T-helper 1 cell (primary cell): ENCODE data around the gene GPAM.

Experiments used
- DNase-seq, 5 donors: peaks; one replicate each; pipeline ENCODE4 v3.0.0-alpha.2; 2012 to 2020

The GPAM gene

GRCh38 chr10:112176543-112176942 is 7.0 kb downstream of the GPAM start:
- DNase-seq = no peak

DNA sequence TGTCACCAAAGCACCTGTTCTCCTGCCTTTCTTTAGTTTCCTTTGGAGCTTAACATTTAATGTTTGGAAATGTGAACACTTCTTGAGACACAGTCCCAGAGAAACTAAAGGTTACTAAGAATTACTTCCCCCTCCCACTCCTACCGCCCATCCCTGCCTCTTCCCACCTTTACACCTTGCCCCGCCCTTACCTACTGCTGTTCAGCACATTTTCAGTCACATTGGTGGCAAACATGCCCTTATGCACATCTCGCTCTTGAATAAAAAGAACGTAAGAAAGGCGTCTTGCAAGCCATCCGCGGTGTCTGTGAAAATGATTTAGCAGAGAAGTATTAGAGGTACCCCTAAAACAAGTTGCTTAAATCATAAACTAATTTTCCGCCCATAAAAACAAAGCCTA is 8.2 kb downstream of the GPAM start:
- DNase-seq = no peak

DNA sequence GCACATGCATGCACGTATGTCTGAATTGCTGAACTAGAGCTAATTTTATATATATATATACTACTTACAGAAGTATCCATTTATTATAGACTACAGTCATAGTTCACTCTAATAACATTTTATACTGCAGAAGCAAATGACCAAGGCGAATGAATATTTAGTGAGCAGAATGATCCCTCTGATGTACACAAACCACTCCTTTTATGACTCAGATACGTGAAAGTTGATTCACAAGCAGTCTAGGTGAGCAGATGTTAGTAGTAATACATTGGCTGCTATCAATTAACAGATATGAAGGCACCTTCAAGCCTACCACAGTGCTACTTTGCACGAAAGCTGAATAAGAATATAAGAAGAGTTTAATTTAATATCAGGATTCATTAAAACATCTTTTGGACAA is 10.4 kb downstream of the GPAM start:
- DNase-seq = no peak

GRCh38 chr10:112168733-112169132 is 14.8 kb downstream of the GPAM start:
- no peak for DNase-seq

DNA sequence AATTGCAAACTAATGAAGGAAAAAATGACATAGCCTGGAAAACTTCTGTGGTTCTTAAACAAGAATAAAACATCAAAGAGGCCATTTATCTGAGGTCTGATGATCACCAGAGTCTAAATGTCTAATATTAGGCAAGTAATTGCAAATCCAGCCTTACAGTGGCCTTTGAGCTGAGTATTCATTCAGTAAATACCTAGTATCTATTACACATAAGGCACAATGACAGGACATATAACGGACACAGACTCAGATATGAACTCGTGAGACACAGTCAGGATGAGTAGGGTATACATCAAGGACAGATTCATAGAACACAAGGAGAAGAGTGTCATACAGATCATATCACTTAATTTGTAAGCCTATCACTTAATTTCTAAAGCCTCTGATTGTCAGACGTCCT is 16.8 kb downstream of the GPAM start:
- no peak for DNase-seq

DNA sequence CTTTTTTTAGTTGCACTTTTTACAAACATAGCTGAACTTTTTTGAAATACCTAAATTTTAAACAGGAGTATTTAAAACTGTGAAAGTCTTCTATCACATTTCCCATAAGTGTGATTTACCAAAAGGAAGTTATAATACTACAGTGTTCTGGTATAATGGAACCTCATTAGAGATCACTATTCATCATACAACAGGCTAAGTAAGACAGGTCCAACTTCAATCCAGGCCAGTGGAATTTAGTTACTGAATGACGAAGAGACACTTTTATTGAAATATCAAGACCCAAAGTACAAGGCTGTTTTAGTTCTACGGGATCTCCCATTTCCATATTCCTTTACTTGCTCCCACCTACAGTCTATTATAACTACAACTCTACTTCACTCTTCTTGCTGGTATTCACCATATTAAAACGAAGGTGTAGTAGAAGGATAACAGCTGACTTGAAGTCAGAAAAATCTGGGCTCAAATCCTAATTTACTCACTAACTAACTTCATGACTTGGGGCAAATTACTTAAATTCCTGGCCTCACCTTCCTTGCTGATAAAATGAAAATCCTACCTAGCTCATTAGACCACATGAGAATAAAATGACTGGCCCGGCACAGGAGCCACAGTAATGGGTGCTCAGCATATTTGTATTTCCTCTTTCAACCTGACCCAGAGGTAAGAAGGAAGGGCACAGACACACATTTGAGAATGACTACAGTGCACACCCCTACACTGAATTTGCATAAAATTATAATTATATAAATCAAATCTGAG is 21.6 kb downstream of the GPAM start:
- no peak for DNase-seq

DNA sequence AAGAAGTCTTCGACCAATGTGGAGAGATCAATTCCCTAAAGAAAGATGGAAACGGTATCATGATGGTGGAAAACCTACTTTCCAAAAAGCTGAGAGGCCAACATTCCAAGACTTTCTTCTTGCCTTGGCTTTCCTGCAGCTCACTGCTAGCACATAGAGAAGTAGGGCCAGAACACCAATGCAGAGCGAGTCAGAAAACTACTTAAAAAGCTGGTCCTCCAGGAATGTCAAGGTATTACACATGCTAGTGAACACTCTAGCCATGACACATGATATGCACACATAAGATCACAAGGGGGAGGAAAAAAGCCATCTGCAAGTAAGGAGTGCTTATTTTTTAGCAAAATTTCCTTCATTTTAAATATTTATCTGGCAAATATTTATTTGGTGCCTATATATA is 22.7 kb downstream of the GPAM start:
- no peak for DNase-seq

- DNase-seq = no peak
Observed at GRCh38 chr10:112159469-112159868, 24.1 kb downstream of the GPAM start.

- DNase-seq = no peak
Observed at GRCh38 chr10:112151524-112152039, 32.0 kb downstream of the GPAM start.

- no peak for DNase-seq
Observed at GRCh38 chr10:112148331-112148730, 35.2 kb downstream of the GPAM start.

DNA sequence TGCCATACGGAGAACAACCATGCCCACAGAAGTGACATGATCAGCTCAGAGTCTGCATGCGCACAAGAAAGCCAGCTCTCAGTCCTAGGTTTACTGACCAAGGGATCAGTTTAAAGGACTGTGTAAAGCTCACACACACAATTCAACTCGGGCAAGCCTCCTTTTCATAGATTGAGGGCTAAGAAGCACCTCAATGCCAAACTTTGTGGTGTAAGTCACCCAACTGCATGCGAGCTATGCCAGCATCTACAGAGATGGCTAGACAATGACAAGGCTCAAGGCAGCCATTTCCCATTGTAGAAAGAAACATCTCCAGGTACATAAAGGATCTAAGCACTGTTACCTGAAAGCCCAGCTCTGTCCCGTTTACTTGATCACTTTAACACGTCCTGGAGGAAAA is 36.8 kb downstream of the GPAM start:
- no peak for DNase-seq

GRCh38 chr10:112145263-112145662 is 38.3 kb downstream of the GPAM start:
- no peak for DNase-seq

DNA sequence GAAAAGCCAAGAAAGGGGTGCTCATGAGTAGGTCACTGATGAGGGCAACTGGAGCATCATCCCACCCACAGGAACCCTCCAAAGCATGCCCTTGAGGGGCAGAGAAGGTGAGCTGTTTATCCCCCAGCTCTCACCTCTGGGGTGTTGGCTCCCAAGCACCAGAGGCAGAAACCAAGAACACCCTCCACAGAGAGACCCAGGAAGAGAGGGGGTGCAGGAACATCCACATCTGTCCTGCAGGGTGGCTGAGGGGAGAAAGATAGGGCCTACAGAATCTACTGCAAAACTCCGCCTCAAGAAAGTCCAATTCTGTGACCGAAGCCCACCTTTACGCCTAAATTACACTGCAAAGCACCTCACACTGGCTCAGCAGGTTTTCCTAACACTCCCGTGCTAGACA is 40.1 kb downstream of the GPAM start:
- DNase-seq = no peak

- DNase-seq = no peak
Observed at GRCh38 chr10:112141292-112141691, 42.3 kb downstream of the GPAM start.

DNA sequence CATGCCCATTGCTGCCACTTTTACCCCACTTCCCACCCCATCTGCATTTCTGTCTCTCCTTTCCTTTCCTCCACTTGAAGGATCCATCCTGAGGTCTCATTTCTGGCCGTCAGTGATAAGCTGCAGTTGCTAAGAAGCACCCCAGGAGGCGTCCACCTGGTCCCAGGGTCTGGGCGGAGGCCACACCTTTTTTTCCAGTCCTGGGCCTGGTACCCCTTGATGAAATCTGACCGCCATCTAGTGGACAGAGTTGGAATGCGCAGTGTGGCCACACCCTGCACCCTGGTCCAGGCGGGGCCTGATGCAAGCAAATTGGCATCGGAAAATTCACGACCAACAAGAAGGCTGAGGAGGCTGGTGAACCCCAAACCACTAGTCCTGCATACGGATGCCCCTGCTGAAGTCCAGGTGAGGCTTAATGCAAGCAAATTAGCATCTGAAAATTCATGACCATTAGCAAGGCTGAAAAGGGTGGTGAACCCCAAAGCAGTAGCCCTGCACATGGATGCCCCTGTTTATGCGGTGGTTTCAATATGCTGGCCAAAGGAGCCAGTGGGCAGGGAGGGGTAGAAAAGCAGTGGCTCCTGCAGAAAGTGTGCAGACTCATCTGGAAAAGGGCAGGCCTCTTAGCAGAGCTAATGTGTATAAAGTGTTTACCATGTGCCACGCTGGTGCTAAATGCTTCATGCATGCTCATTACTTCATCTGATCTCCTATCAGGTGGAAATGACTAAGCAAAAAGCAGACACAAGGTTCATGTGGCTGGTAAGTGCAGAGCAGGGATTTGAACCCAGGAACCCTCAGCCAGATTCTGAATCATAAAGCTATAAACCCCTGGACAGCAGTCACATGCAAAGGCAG is 43.2 kb downstream of the GPAM start:
- DNase-seq = peak; percentile 16 to 56 (median 44)

DNA sequence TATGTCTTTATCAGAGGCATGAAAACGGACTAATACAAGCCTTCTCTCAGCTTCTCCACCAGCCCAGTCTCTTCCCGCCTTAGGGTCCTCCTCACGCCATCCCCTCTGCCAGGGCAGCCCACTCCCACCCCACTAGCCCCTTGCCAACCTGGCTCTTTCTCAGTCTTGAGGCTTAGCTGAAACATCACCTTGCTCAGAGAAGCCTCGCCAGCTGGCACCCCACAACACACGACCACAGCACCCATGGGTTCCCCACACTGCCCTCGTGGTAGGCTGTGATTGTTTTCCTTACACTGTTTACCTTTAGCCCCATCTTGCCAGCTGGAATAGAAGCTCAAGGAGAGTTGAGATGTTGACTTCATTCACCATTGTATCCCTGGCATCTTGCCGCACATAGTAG is 44.4 kb downstream of the GPAM start:
- no peak for DNase-seq

DNA sequence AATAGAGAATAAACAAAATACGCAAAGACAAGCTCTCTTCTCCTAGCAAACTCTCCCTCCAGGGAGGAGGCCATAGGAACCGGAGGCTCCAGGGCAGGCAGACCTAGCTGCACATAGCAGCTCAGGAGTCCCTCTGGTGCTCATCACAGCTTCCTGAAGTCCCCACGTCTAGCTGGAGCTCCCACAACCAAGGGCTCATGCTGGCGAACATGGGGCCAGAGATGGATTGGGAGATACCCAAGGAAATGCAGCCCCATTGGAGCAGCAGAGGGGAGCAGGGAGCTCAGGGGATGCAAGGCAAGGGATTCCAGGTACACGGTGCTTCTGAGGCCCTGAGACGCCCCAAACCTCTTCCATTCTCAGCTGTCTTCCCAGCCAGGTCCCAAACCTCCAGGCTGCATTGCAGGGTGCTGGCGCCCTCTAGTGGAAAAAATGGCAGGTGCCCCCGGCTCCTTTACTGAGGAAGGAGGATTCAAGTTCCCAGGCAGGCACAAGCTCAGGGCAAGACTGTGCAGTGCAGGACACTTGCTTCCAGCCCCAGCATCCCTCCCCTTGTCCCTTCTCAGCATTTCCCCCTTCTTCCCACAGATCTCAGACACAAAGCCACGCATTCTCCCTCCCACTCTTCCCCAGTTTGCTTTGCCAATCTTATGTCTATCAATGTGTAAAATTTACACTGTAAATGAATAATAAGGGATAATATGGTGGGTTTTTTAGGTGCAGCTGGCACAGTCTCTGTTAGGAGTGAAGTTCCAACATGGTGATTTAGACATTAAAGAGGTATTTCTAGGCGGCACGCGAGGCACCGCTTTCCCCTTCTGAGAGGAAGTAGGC is 46.2 kb downstream of the GPAM start:
- DNase-seq = peak; percentile 17 to 43 (median 33)

- no peak for DNase-seq
Observed at GRCh38 chr10:112136486-112137153, 46.9 kb downstream of the GPAM start.

GRCh38 chr10:112135604-112136003 is 48.0 kb downstream of the GPAM start:
- no peak for DNase-seq

- DNase-seq = no peak
Observed at GRCh38 chr10:112132435-112132834, 51.1 kb downstream of the GPAM start.

DNA sequence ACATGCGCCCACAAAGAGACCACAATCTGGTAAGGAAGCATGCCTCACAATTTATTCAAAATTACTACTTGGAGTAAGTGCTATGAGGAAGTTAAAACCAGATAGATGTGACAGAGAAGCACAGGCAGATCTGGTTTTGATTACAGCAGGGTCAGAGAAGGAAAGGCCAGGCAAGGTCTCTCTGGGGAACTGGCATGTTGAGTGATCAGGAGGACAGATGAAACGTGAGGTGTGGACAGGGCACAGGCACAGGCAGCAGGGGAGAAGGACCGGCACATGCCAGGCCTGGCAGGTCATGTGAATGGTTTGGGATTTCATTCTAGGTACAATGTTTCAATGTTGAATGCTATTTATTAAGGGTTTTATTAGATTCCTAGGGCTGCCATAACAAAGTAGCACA is 51.6 kb downstream of the GPAM start:
- no peak for DNase-seq

- DNase-seq = no peak
Observed at GRCh38 chr10:112131346-112131745, 52.2 kb downstream of the GPAM start.
